WI38 (cell line): ENCODE results near the gene STOML1.

ENCODE experiments used
- H3K4me3 ChIP-seq: 2 replicates; pipeline ENCODE4 v1.5.1; 2011; ENCODE audit warnings: low read depth, mild to moderate bottlenecking, control low read depth, low read length
- CTCF ChIP-seq: IDR thresholded peaks from 2 replicates; pipeline ENCODE4 v1.5.1; 2012; ENCODE audit warnings: low read depth, mild to moderate bottlenecking, control low read depth, low read length

Gene STOML1

GRCh38 chr15:73932381-73933191, 59.5 kb downstream of the STOML1 start:
- no peak overlapping the region for H3K4me3 ChIP-seq
- TF ChIP-seq CTCF = no peak

- no peak overlapping the region for H3K4me3 ChIP-seq
- TF ChIP-seq CTCF = no peak
These were observed 60.7 kb downstream of the STOML1 start for GRCh38 chr15:73931441-73931840.

- H3K4me3 ChIP-seq = no peak overlapping the region
These were observed 61.3 kb downstream of the STOML1 start for GRCh38 chr15:73930790-73931281.

GRCh38 chr15:73930371-73930770, 61.7 kb downstream of the STOML1 start:
- peak overlapping the region; percentile 71 for H3K4me3 ChIP-seq
- TF ChIP-seq CTCF = no peak

More at GRCh38 chr15:73930790-73931281, 61.3 kb downstream of the STOML1 start:
- TF ChIP-seq CTCF = no peak

- no peak for TF ChIP-seq CTCF
- peak overlapping the region; percentile 71 for H3K4me3 ChIP-seq
These were observed 63.0 kb downstream of the STOML1 start for GRCh38 chr15:73928971-73929627.
